Ovary (tissue), 9 donors: ENCODE data around the gene PGF. TPM values are rescaled to one million over a fixed set of nuclear protein-coding genes. Genes with fewer than 3 reads are reported as not detected.

ENCODE experiments used
- DNase-seq, 5 donors: peaks; one replicate each; pipeline ENCODE4 v3.0.0-alpha.2; 2019 to 2020
- H3K27ac ChIP-seq, 2 donors: fragments of 200-600 bp; one replicate each; pipeline versions ENCODE4 v1.5.1 to v1.8.0; 2019 to 2022
- H3K27me3 ChIP-seq: fragments of 200-600 bp; one replicate; pipeline ENCODE4 v1.8.0; 2022
- H3K36me3 ChIP-seq: fragments of 200-600 bp; sonication (generic); one replicate; pipeline ENCODE4 v1.5.1; 2019
- H3K4me1 ChIP-seq: one replicate; pipeline ENCODE4 v1.8.1; 2013; ENCODE audit warnings: mild to moderate bottlenecking, moderate library complexity; ENCODE audit not compliant: insufficient read depth
- H3K4me3 ChIP-seq: fragments of 200-600 bp; sonication (generic); one replicate; pipeline ENCODE4 v1.5.1; 2017
- H3K9me3 ChIP-seq, 2 donors: fragments of 200-600 bp in 1 of 2; sonication (generic) in 1 of 2; one replicate each; pipeline versions ENCODE4 v1.5.1 to v1.8.1; 2013 to 2019; ENCODE audit warnings: mild to moderate bottlenecking in 1 of 2, moderate library complexity in 1 of 2
- CTCF ChIP-seq, 3 donors: fragments of 450-650 bp in 2 of 3; fragments of 200-600 bp in 1 of 3; IDR thresholded peaks; one replicate each; pipeline versions ENCODE4 v1.5.1 to v1.8.0; 2016 to 2022; ENCODE audit warnings: antibody characterized with exemption in 3 of 3, mild to moderate bottlenecking in 1 of 3
- EP300 ChIP-seq: sonication (generic); formaldehyde crosslinking; IDR thresholded peaks from one replicate; pipeline ENCODE4 v1.6.1; 2017; ENCODE audit warnings: antibody characterized with exemption
- POLR2A ChIP-seq: fragments of 450-650 bp; IDR thresholded peaks from one replicate; pipeline ENCODE4 v1.6.1; 2017; ENCODE audit warnings: antibody characterized with exemption, mild to moderate bottlenecking, moderate library complexity
- WGBS, 3 donors: extraction: QIAGEN DNeasy Blood & Tissue Kit in 1 of 3; methylation state at CpG; one replicate each; pipeline versions ENCODE4 v1.1.5 to v1.1.7; 2013 to 2017; 5-methylcytosine and 5-hydroxymethylcytosine counted together
- intact Hi-C, 4 donors: fragments of 100-400 bp; cut with DNase I; formaldehyde crosslinking; loops; one replicate each; pipeline versions ENCODE4 v1.11.0 to v1.15.1; 2022 to 2023
- polyA plus RNA-seq, 2 donors: library from polyadenylated mRNA; stranded (reverse); fragments of 200-250 nt in 1 of 2; fragments of 350-450 nt in 1 of 2; fragmentation: Illumina TruSeq in 1 of 2; extraction: RNeasy Lipid Tissue Mini Kit (QIAGEN cat#74804) in 1 of 2; gene quantifications; one replicate each; pipeline ENCODE4 v1.2.3, GENCODE V29; 2013 to 2014
- total RNA-seq, 7 donors: library from RNA; depleted of rRNA in 2 of 7; stranded (reverse); fragments of >200 nt in 2 of 7; fragmentation: NEBNext Ultra II Directional in 3 of 7; extraction: Animal tissue kit (Norgen Biotek cat#: 25700) in 3 of 7; gene quantifications; one replicate each; pipeline versions ENCODE4 v1.1.0 to v1.2.4, GENCODE V29; 2016 to 2023
- donor health status: DM: no; HTN: no; CAD: no; lungs with moderate emphysema.
- donor health status: DM: no; HTN: no; CAD: no.
- donor health status: Bipolar disorder and iron deficiency.
- donor health status: DM: yes; HTN: yes; CAD: no.
- donor health status: DM: no; HTN: no; CAD: no.
- donor health status: DM: yes; HTN: yes; CAD: no.

PGF gene
- total and polyA plus RNA-seq, 9 donors, result 1.8 to 14.0 (median 4.2) TPM; not detected in 1

- TF ChIP-seq CTCF (IDR thresholded peaks at IDR 0.05), result no peak
- no peak for TF ChIP-seq EP300
- no peak for TF ChIP-seq POLR2A
- Histone ChIP-seq H3K36me3 (no peaks in the 10 kb centered on the region), H3K4me3 (no peak overlapping the region), H3K27ac (no peak overlapping the region), H3K27me3 (no peaks in the 10 kb centered on the region), H3K4me1 (peaks cover 3% of the 10 kb centered on the region), H3K9me3 (no peaks in the 10 kb centered on the region)
- WGBS, 3 donors, result 56 to 73% (median 72%) methylated on average over 23 of the region's 23 CpGs
- DNase-seq, result no peak
- intact Hi-C loops, result loop anchor here (5.0 to 10.0 kb wide), 4 partner anchors 136 to 356 kb away; no protein-coding TSS in a partner anchor
Observed at GRCh38 chr14:74948228-74949175, 6.9 kb downstream of the PGF start.

GRCh38 chr14:74947353-74948227 is 7.8 kb downstream of the PGF start:
- intact Hi-C loops, result loop anchor here (5.0 to 10.0 kb wide), 4 partner anchors 137 to 357 kb away; no protein-coding TSS in a partner anchor
- H3K36me3 ChIP-seq, result no peaks in the 10 kb centered on the region
- no peak overlapping the region for H3K27ac ChIP-seq
- no peaks in the 10 kb centered on the region for H3K9me3 ChIP-seq
- no peaks in the 10 kb centered on the region for H3K27me3 ChIP-seq
- no peak for TF ChIP-seq CTCF (IDR thresholded peaks at IDR 0.05)
- no peak for TF ChIP-seq EP300
- TF ChIP-seq POLR2A, result no peak
- 71 to 77% (median 76%) methylated on average over 13 of the region's 13 CpGs for WGBS, 3 donors
- peaks cover 3% of the 10 kb centered on the region for H3K4me1 ChIP-seq
- no peak overlapping the region for H3K4me3 ChIP-seq
- no peak for DNase-seq

GRCh38 chr14:74946659-74947281 is 8.6 kb downstream of the PGF start:
- H3K4me3 ChIP-seq, result no peak overlapping the region
- no peak for DNase-seq
- 17 to 24% (median 20%) methylated on average over 5 of the region's 5 CpGs for WGBS, 3 donors
- H3K9me3 ChIP-seq, result no peaks in the 10 kb centered on the region
- no peak overlapping the region for H3K27ac ChIP-seq
- no peaks in the 10 kb centered on the region for H3K27me3 ChIP-seq
- no peaks in the 10 kb centered on the region for H3K36me3 ChIP-seq
- intact Hi-C loops, result loop anchor here (5.0 to 10.0 kb wide), 4 partner anchors 138 to 358 kb away; no protein-coding TSS in a partner anchor
- peaks cover 3% of the 10 kb centered on the region for H3K4me1 ChIP-seq
- TF ChIP-seq EP300, result no peak
- no peak for TF ChIP-seq CTCF (IDR thresholded peaks at IDR 0.05)
- TF ChIP-seq POLR2A, result no peak
